H4 (cell line): ENCODE results near the gene SPNS2. TPM values are rescaled to one million over a fixed set of nuclear protein-coding genes. Genes with fewer than 3 reads are reported as not detected.

Experiments
- DNase-seq: peaks from one replicate; pipeline ENCODE4 v3.0.0-alpha.2; 2015; ENCODE audit warnings: low spot score
- total RNA-seq: library from RNA; depleted of rRNA; stranded (reverse); fragments of >200 nt; shearing (Covaris generic); gene quantifications from 2 replicates; pipeline ENCODE4 v1.2.3, GENCODE V29; 2014

SPNS2 gene
- total RNA-seq, 1 experiment from 2014 or later, result 0.52 TPM

DNA sequence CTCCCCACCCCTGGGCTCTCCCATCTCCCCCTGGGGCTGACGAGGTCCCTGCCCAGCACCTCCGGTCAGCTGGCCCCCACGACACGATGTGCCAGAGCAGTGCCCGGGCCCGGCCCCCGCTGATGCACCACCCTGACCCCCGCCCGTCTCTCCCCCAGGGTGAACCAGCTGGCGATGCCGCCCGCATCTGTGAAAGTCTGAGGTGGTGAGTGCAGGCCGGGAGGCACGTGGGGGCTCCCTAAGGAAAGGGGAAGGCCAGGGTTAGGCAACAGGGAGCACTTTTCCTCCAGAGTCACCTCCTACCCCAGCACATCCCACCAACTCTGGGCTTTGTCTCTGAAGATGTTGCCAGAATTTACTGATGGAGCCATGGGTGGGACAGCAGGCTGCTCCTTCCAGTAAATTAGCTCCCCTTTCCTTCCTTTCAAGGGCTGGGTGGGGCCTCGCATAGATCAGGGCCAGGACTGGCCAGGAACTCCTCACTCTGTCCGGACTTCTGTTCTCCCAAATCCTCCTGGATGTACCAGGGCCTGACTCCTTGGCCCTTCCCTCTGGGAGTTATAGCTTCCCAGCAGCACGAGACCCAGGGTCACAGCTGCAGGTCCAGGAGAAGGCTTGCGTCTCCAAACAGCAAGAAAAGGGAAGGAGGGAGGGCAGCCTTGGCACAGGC is 38.2 kb downstream of the SPNS2 start:
- DNase-seq, result no peak

DNA sequence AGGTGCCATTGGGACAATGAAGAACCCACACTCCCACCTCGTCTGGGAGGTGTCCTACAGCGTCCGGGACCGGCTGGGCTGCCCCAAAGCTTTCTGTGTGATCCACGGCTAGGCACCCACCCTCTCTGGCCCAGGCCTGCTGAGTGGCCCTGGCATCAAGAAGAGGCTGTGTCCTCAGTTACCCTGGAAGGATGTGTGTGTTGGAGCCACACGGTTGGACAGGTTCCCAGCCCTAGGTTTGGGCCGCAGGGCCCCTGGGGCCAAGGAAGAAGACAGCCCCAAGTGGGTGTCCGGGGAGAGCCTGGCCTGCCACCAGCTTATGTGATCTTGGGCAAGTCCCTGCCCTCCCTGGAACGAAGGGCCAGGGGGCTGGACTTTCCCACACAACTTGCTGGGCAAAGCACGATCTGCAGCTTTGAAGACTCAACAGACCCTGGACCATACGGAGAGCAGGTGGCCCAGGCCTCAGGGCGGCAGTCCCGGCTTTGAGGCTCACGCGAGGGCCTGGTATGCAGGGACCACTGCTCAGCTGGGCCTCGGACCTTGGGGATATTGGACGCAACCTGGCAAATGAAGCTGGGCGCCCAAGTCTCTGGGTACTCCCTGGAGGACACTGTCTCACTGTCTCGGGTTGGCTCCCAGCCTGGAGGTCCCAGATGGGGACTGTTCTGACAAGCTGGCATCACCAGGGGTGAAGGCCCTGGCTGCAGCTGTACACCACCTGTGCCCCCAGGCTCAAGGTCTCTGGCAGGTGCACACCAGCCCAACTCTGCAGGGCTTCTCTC is 39.0 kb downstream of the SPNS2 start:
- DNase-seq, result no peak

DNA sequence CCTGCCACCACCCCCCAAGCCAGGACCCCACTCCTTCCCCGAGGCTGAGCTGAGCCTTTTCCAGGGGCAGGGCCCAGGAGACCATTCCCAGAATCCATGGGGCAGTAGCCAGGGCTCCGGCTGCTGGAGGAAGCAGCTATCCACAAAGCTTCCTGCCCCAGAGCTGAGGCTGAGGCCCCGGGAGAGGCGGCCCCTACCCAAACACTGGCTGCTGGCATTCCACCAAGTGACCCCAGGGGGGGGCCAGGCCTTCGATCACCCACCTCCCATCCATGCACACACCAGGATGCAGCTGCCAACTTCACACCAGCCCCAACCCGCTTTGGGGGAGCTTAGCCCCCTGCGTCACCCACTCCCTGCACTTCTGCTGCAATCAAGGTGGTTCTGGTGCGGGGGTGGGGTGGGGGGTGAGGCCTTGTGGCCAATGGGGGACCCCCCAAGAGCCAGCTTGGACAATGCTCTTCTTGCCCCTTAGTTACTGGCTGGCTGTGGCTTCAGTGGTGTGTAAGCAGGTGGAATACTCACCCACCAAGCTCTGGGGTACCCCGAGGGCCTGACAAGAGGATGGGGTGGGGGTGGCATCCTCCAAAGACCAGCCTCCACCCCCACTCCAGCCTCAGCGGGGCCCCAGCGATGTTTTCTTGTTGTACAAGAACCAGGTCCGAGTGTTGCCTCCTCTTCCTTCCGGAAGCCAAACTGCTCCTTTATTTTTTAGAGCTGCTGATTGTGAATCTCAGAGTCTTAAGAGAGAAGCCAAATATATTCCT is 39.7 kb downstream of the SPNS2 start:
- DNase-seq, result no peak

DNA sequence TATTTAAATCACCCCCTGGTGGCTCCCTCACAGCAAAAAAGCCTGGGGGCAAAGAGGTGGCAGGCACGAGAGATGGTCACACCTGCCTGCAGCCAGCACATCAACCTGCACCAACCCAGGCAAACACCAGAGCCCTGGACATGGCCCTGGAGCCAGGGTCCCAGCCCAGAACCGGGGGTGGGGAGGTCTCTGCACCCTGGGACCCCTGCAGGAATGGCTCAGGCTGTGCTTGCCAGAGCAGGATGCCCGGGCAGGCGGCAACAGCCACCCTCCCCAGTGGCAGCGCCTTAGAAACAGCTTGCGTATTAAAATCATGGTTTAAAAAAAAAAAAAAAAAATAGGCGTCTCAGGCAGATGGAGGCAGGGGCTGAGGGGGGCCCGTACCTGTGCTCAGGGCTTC is 40.3 kb downstream of the SPNS2 start:
- DNase-seq, result no peak

DNA sequence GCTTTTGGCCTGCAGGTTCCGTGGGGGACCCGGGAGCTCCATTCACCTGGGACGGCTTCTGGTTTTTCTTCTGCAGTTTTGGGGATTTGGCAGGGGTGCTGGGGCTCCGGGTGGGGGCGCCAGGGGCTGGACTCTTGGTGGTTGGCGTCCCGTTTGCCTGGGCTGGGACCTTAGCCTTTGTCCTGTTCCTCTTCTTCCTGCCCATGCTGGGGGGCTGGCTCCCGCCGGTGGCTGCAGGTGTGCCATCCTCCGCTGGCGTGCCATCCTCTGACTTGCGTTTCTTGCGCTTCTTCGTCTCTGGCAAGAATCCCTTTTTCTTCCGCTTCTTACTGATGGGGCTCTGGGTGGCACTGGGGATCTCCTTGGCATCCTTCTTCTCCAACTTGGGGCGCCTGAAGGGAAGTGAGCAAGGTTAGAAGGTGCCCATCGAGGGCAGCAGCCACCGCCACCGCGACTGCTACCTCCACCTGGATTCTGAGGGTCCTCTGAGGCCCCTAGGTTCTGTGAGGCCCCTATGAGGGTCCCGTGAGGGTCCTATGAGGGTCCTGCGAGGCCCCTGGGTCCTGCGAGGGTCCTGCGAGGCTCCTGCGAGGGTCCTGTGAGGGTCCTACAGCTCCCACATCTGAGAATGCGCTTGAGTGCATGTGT is 41.0 kb downstream of the SPNS2 start:
- no peak for DNase-seq

DNA sequence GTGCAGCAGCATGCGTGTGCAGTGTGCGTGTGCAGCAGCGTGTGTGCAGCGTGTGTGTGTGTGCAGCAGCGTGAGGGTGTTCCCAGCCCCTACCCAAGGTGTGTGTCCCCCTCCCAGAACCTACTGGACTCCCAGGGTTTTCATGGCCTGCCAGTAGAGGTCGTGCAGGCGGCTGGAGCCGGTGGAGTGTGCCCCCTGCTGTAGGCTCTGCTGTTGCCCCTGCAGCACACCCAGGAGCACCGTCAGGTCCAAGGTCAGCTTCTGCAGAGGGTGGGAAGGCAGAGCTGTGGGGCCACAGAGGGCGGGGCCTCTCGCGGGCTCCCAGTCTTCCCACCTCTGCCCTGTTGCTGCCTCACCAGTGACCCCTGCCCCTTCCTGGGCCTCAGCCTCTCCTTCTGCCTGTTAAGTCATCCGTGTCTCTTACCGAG is 41.6 kb downstream of the SPNS2 start:
- DNase-seq, result no peak

DNA sequence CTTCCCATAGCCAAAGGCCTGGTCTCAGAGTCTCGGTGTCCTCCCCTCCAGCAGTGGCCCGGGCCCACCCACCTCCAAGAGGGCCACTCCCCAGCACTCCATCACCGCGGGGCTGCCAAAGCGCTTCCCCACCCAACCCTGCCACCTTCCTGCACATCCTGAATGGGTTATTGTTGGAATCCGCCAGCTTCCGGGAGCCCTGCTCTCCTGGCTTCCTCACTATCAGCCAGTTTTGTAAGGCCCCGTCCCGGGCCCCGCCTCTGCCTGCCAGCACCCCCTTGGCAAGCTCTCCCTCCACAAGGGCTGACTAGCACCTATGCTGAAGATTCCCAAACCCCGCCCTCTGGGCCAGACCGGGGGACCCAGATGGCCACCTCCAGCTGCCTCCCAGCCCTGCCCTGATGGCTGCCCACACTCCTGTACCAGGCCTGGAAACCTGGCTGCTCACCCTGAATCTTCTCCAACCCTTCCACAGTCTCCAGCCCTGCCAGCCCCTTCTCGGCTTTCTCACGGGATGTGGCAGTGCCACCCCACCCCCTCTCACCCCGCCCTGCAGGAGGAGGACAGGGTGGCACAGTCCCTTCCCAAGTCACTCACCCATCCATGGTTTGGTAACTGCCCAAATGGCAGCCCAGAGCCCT is 42.1 kb downstream of the SPNS2 start:
- no peak for DNase-seq

DNA sequence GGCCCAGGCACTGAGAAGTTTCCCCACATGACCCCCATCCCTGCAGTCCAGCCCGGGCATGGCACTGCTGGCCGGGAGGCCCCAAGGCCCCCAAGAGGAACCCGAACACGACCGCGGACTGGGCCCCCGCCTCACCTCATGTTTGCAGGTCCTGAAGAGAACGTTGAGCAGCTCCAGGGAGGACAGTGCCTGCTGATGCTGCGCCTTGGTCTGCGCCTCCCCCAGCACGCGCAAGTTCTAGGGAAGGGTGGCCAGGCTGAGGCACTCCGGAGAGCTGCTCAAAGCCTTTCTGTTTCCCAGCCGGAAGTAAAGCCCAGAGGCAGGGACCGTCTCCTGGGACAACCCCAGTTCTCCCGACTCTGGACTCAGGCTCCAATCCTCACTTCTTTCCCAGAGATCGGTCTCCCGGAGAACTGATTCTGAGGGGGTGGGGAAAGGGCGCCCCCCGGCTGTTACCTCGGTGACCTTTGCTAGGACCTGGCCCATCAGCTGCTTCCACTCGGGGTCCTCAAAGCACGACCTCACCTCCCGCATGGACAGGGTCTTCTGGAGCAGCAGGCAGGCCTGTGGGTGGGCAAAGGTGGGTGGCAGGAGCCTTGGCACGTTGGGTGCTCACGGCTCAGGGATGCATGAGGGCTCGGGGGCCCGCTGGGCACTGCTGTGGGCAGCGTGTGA is 42.8 kb downstream of the SPNS2 start:
- DNase-seq, result no peak

DNA sequence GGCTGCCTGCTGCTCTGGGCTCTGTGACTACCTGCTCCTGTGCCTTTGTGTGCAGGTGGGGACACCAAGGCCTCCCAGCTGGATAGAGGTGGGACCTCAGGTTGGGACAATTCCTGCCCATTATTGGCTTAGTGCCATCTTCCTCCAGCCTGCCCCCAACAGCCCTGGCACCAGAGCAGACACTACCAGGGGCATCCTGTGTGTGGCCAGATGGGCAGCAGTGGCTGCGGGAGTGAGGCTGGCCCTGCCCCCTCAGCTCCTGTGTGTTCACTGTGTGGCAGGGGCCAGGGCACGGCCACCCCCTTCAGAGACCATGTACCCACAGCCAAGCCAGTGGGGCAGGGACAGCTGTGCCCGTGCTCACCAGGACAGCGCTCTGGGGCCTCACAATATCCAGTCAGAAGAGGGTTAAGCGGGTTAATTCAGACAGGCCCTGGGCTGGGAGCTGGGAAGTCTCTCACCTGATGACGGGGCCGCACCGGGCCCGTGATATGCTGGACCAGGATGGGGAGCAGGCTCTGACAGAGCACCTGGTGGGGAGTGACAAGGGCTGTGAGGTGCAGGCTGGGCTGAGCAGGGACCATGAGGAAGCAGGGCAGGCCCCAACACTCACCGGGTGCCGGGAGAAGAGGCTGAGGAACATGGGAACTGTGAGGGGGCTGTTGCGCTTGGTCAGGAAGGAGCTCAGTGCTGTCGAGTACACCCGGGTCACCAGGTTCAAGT is 43.5 kb downstream of the SPNS2 start:
- DNase-seq, result no peak

DNA sequence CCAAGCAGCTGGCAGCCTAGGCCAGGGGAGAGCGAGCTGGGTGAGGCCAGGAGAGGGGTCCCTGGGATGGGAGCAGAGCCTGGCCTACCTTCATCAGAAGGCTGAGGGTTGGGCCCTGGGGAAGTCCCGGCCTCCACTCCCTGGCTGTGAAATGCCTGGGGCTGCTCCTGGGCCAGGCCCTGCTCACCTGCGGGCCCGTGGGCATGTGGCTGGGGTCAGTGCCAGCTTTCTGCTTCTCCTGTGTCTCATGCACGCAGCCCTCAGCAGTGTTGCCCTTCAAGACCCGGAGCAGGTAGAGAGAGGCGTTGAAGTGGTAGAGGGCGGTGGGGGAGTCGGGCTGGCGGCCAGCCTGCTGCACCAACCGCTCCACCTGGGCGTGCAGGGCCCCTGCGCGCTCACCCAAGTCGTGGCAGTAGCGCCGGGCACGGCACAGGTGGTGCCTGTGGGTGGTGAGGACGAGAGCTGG is 44.1 kb downstream of the SPNS2 start:
- DNase-seq, result no peak

DNA sequence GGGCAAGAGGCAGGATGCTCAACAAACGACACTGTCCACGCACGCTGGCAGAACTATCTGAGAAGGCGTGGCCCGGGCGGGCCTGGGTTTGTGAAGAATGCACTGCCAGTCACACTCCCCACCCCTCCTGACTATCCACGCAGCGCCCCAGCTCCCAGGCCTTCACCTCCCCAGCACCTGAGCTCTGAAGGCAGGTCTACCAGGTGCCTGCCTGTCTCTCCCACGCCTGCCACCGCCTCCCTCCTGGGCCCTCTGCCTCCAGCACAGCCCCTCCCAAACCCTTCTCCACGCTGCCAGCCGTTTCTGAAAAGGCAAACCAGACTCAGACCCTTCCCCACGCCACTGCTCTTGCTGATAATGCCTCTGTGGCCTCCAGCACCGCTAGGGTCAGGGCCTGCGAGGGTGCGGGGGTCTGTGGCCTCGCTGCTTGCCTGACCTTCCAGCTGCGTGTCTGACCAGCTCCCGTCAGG is 44.9 kb downstream of the SPNS2 start:
- DNase-seq, result no peak

DNA sequence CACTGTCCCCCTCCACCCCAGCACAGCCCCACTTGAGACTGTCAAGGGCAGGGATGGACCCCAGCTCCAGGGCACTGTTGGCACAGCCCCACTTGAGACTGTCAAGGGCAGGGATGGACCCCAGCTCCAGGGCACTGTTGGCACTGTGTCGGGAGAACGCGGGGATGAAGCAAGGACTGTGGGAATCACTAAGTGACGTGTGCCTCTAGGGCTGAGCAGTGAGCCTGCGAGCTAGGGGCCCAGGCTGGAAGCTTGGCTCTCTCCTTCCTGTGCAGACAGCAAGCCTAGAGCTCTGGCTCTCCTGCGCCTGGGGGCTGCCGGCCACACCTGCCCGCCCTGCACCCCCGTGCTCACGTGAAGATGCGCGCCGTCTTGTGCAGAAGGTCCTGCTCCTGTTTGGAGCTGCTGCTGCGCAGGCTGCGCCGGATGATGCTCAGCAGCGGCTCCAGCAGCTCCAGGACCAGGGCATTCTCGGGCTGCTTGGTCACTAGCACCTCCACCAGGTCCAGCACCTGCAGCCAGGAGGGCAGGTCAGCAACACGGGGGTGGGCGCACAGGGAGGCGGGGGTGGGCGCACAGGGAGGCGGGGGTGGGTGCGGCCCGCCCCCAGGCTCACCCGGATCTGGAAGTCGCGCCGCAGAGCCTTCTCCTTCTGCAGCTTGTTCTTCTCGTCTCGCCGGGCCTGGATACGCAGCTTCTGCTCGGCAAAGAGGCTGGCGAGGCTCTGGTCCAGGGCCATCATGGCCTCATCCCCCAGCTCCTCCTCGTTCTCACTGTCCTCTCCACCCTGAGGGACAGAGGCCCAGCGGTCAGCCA is 45.7 kb downstream of the SPNS2 start:
- no peak for DNase-seq

DNA sequence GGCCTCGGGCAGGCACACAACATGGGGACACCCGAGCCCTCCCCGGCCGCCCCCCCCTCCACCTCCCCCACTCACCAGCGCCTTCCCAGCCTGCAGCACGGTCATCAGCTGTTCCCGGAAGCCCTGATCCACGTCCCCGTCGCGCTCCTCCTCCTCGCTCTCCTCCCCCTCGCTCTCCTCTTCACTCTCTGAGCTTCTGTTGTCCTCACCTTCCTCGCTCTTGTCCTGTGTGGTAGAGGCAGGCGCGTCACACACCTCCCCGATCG is 46.2 kb downstream of the SPNS2 start:
- DNase-seq, result no peak

DNA sequence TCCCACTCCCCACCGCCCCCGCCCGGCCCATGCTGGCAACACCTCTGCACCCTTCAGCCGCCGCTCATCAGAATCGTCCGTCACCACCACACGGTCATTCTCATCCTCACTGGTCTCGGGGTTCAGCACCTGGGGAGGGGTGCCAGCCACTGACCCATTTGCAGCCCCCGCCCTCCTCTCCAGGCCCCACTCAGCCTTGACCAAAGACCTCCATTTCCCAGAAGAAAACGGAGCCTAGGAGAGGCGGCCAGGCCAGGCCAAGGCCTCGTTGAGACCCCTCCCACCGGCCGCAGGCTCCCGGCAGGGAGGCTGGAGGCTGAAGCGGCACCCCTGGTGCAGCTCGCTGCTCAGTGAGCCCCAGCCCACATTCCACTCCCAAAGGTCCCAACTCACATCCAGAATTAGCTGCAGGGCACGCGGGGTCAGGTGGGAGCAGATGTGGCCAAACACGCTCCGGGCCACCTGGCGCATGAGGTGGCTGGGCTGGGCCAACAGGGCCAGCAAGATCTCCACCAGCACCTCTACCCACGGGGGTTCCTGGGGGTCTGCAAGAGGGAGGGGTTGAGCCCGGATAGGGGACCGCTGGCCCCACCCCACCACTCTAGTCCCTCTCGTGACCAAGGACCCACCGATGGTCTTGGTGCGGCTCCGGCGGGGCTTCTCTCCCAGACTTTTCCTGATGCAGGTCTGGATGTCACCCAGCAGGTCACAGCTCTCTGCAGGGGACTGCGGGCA is 46.7 kb downstream of the SPNS2 start:
- no peak for DNase-seq

DNA sequence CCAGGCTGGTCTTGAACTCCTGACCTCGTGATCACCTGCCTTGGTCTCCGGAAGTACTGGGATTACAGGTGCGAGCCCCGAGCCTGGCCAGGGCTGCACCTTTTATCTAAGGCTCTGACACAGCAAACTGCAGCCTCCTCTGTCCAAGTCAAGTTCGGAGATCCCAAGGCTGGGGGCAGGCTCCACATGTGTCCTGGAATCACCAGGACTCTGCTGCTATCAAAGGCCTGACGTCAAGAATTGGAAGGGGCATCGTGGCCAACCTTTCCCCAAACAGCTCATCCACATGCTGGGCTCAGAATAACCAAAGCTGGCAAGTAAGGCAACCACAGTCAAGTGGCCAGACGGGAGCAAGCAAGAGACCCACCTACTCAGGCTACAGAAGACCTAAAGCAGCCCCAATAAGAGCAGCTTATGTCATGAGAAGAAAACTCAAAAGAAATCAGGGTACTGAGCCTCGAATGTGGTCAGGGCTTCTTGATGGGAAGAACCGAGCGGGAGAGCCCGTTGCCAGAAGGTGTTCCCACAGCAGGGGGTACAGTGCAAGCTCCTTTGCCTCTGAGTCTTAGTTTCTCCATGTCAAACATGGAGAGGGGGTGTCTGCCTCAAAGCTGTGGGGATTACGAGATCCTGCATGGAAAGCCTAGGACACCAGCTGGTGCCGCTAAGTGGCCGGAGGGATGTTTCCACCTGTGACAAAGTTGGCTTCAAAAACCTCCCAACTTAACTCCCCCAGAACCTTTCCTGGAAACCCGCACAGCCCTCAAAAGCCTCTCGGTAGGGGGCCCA is 48.6 kb downstream of the SPNS2 start:
- no peak for DNase-seq

DNA sequence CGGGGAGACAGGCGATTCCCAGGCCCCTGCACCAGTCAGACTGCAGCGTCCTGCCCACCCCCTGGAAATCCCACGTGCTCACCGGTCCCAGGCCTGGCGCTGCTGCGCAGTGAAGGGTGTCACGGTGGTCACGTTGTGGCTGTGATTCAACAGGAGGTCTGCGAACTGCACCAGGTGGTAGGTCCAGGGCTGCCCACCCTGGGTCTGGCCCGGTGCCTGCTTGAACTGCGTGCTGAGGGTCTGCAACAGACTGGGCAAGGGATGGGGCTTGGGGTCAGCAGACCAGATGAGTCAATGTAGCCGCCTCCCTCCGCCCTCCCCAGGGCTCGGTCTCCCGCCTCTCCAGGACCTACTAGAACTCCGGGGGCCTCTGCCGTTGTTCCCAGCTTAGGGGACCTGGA is 49.4 kb downstream of the SPNS2 start:
- no peak for DNase-seq

DNA sequence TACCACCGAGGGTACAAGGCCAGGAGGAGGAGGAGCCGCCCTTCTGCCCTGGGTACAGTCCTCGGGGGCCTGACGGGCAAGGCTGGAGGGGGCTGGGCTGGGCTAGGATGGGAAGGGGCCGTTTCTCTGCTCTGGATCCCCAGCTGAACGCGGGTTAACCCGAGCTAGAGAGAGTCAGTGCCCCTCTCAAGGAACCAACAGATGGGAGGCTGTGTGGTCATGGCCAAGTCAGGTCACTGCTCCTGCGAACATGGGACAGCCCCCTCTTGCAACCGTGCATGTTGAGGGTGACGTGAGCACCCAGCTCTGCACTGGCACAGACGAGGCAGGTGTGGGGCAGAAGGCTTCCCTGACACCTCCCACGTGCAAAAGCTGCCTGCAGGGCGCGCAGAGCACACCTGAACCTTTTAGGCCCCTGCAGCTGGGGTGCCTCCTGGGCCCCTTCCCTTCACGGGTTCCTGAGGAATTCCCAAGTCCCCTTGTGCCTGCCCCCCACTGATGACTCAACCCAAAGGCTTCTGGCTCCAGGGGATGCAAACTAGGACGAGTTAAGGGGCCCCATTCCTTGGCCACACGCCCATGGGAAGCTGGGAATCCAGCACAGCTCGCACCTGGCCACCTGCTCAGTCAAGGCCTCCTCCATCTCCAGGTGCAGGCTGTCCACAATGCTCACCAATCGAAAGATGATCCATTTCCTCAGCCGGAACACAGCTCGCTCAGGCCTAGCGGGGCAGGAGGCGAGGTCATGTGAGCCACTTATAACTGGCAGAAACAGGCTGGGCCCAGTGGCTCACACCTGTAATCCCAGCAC is 50.2 kb downstream of the SPNS2 start:
- DNase-seq, result no peak
